Measurements from ENCODE around the gene MMP17. TPM values are rescaled to one million over a fixed set of nuclear protein-coding genes. Genes with fewer than 3 reads are reported as not detected.
"Not testable (repeated sequence)": the region's sequence is repeated elsewhere in the genome, so short reads cannot be mapped to it uniquely, and the experiment has no call there.

The MMP17 gene
- total RNA-seq, 2 donors from 2014 or later, result 1.7 to 2.4 TPM

- intact Hi-C loops (cut with DNase I); DNase-seq; ATAC-seq: not testable (repeated sequence)
These were observed 46.8 kb downstream of the MMP17 start for GRCh38 chr12:131874972-131875371.

- intact Hi-C loops (cut with DNase I); DNase-seq; ATAC-seq: not testable (repeated sequence)
These were observed 49.0 kb downstream of the MMP17 start for GRCh38 chr12:131877216-131877615.

GRCh38 chr12:131878436-131878835, 50.2 kb downstream of the MMP17 start:
- ATAC-seq; DNase-seq; intact Hi-C loops (cut with DNase I): not testable (repeated sequence)

GRCh38 chr12:131882804-131883520, 54.8 kb downstream of the MMP17 start:
- ATAC-seq (peak in 1 of 2 donors; percentile 55), DNase-seq (no peak)
- intact Hi-C loops (cut with DNase I), result no loop called here

GRCh38 chr12:131883521-131883900, 55.3 kb downstream of the MMP17 start:
- DNase-seq (no peak), ATAC-seq (peak in 1 of 2 donors; percentile 18)
- intact Hi-C loops (cut with DNase I), result no loop called here

- intact Hi-C loops (cut with DNase I); DNase-seq; ATAC-seq: not testable (repeated sequence)
These were observed 56.9 kb downstream of the MMP17 start for GRCh38 chr12:131885076-131885475.

GRCh38 chr12:131885543-131886057, 57.4 kb downstream of the MMP17 start:
- intact Hi-C loops (cut with DNase I), result no loop called here
- no peak for DNase-seq

GRCh38 chr12:131891722-131892121, 63.5 kb downstream of the MMP17 start:
- DNase-seq; ATAC-seq; intact Hi-C loops (cut with DNase I): not testable (repeated sequence)

More at GRCh38 chr12:131885543-131886057, 57.4 kb downstream of the MMP17 start:
- no peak for ATAC-seq

GRCh38 chr12:131892711-131893604, 64.8 kb downstream of the MMP17 start:
- intact Hi-C loops (cut with DNase I), result no loop called here
- no peak for DNase-seq
- no peak for ATAC-seq

GRCh38 chr12:131893605-131894312, 65.6 kb downstream of the MMP17 start:
- ATAC-seq (no peak), DNase-seq (no peak)
- intact Hi-C loops (cut with DNase I), result no loop called here

- ATAC-seq (peak; percentile 76 to 81), DNase-seq (peak; percentile 93)
- intact Hi-C loops (cut with DNase I), result no loop called here
These were observed 66.2 kb downstream of the MMP17 start, which contains the start of gene ULK1 for GRCh38 chr12:131894313-131894860. TSS of gene ULK1 (plus strand) at chr12:131894622. CDS start at chr12:131895002, 380 bp downstream.

GRCh38 chr12:131894981-131895639, 66.9 kb downstream of the MMP17 start:
- DNase-seq (peak; percentile 33), ATAC-seq (no peak)
- intact Hi-C loops (cut with DNase I), result loop anchor here in 1 of 2 donors (5.0 kb wide), 1 partner anchor 52 kb away; the partner anchor contains the start of gene EP400

GRCh38 chr12:131895640-131896079, 67.5 kb downstream of the MMP17 start:
- no peak for DNase-seq
- no peak for ATAC-seq
- intact Hi-C loops (cut with DNase I), result loop anchor here in 1 of 2 donors (5.0 kb wide), 1 partner anchor 52 kb away; the partner anchor contains the start of gene EP400

- peak; percentile 89 to 91 for ATAC-seq
- peak; percentile 94 for DNase-seq
- intact Hi-C loops (cut with DNase I), result loop anchor here in 1 of 2 donors (5.0 kb wide), 1 partner anchor 51 kb away; the partner anchor contains the start of gene EP400
These were observed 68.1 kb downstream of the MMP17 start for GRCh38 chr12:131896080-131896810.

GRCh38 chr12:131896811-131897270, 68.6 kb downstream of the MMP17 start:
- ATAC-seq, result no peak
- intact Hi-C loops (cut with DNase I), result loop anchor here in 1 of 2 donors (5.0 kb wide), 1 partner anchor 50 kb away; the partner anchor contains the start of gene EP400

GRCh38 chr12:131897276-131897675, 69.1 kb downstream of the MMP17 start:
- intact Hi-C loops (cut with DNase I), result loop anchor here in 1 of 2 donors (5.0 kb wide), 1 partner anchor 50 kb away; the partner anchor contains the start of gene EP400

More at GRCh38 chr12:131896811-131897270, 68.6 kb downstream of the MMP17 start:
- peak; percentile 89 for DNase-seq

GRCh38 chr12:131897875-131898274, 69.7 kb downstream of the MMP17 start:
- DNase-seq, result no peak
- intact Hi-C loops (cut with DNase I), result loop anchor here in 1 of 2 donors (5.0 kb wide), 1 partner anchor 49 kb away; the partner anchor contains the start of gene EP400
- no peak for ATAC-seq

More at GRCh38 chr12:131897276-131897675, 69.1 kb downstream of the MMP17 start:
- DNase-seq, result no peak
- ATAC-seq, result no peak

Measured in left cardiac atrium (tissue), 4 donors.